Measurements from ENCODE around the gene PDCD1.

The PDCD1 gene

DNA sequence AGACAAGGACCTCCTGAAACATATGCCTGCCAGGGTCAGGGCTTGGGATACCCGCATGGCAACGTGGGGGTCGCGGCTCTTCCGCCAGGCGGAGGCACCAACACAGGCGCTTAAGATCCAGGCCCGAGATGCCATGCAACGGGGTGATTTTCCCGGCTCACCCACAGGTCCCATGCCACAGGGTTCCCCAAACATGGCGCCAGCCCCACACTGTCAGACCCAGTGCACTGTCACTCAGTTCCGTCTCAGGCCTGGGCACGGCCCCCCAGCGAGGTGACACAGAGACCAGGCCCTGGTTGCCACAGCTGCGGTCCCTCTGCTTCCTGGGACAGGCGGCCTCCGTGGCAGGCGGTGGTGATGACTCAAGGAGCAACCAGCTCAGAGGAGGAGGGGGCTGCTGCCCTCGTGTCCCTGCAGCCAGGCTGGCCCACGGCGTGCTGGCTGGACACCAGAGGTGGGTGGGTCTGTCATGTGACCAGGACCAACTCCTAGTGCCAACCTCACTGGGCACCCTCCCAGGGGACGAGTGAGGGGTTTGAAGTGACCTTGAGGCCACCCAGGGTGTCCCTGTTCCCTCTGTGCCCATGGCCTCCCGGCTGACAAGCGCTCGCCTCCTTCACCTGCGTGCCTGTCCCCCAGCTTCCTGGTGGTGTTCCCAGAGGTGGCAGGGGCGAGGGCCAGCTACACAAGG is 4.9 kb downstream of the PDCD1 start:
- Histone ChIP-seq H3K4me2 (ENCODE audit: low read length) (no peak overlapping the region), H4K20me1 (ENCODE audit: control insufficient read depth, insufficient read depth, low read depth, low read length) (no peaks in the 10 kb centered on the region), H3K9me2 (replicated peaks; ENCODE audit: control insufficient read depth, low read length) (no peaks in the 10 kb centered on the region), H3K9me3 (ENCODE audit: control insufficient read depth, insufficient read depth, low read length) (no peaks in the 10 kb centered on the region), H3K36me3 (ENCODE audit: control insufficient read depth, low read length) (no peaks in the 10 kb centered on the region), H3K27me3 (ENCODE audit: control insufficient read depth, low read length) (no peaks in the 10 kb centered on the region), H3F3A (ENCODE audit: control insufficient read depth, insufficient read depth) (no peaks in the 10 kb centered on the region), H3K4me1 (ENCODE audit: control insufficient read depth, low read length) (peaks cover 4% of the 10 kb centered on the region), H3K27ac (ENCODE audit: low read depth, low read length) (no peak overlapping the region), H3K4me3 (ENCODE audit: low read length) (no peak overlapping the region), H3K79me2 (ENCODE audit: control insufficient read depth, low read length) (no peaks in the 10 kb centered on the region)
- TF ChIP-seq, protein P1, sequence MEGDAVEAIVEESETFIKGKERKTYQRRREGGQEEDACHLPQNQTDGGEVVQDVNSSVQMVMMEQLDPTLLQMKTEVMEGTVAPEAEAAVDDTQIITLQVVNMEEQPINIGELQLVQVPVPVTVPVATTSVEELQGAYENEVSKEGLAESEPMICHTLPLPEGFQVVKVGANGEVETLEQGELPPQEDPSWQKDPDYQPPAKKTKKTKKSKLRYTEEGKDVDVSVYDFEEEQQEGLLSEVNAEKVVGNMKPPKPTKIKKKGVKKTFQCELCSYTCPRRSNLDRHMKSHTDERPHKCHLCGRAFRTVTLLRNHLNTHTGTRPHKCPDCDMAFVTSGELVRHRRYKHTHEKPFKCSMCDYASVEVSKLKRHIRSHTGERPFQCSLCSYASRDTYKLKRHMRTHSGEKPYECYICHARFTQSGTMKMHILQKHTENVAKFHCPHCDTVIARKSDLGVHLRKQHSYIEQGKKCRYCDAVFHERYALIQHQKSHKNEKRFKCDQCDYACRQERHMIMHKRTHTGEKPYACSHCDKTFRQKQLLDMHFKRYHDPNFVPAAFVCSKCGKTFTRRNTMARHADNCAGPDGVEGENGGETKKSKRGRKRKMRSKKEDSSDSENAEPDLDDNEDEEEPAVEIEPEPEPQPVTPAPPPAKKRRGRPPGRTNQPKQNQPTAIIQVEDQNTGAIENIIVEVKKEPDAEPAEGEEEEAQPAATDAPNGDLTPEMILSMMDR (IDR thresholded peaks at IDR 0.05; ENCODE audit: low read depth, low read length, poor library complexity, severe bottlenecking): no peak
- TF ChIP-seq EZH2phosphoT487 (IDR thresholded peaks at IDR 0.05; ENCODE audit: borderline replicate concordance, low read length): no peak

DNA sequence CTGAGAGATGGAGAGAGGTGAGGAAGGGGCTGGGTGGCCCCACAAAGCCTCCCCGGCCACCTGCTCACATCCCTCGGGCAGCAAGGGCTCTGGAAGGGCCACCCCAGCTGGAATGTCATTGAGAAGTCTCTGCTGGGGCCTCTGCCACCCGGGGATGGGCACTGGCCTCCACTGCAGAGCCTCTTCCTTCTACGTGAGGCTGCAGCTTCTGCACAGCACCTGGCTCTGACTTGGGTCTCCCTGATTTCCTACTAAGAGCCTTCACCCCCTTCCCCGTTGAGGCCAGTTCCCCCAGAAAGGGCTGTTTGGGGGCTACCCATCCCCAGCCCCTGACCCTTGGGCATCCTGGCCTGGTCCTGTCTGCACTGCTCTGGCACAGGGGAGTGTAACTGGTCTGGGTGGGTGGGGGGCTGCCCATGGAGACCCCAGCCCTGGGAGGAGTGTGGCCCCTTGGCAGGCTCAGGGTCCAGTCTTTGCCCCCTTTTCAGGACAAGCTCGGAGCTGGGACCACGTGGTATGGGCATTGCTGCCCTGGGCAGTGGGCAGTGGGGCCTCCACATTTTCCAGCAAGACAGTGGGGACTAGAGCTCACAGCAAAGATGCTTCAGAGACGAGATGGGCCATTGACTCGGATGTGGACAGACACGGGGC is 5.6 kb downstream of the PDCD1 start:
- H3K4me2 ChIP-seq (ENCODE audit: low read length): no peak overlapping the region
- no peaks in the 10 kb centered on the region for H3K27me3 ChIP-seq (ENCODE audit: control insufficient read depth, low read length)
- H3F3A ChIP-seq (ENCODE audit: control insufficient read depth, insufficient read depth): no peaks in the 10 kb centered on the region
- no peaks in the 10 kb centered on the region for H3K9me3 ChIP-seq (ENCODE audit: control insufficient read depth, insufficient read depth, low read length)
- H3K4me1 ChIP-seq (ENCODE audit: control insufficient read depth, low read length): no peaks in the 10 kb centered on the region
- H3K27ac ChIP-seq (ENCODE audit: low read depth, low read length): no peak overlapping the region
- H4K20me1 ChIP-seq (ENCODE audit: control insufficient read depth, insufficient read depth, low read depth, low read length): no peaks in the 10 kb centered on the region
- H3K9me2 ChIP-seq (replicated peaks; ENCODE audit: control insufficient read depth, low read length): no peaks in the 10 kb centered on the region
- H3K4me3 ChIP-seq (ENCODE audit: low read length): no peak overlapping the region
- H3K36me3 ChIP-seq (ENCODE audit: control insufficient read depth, low read length): no peaks in the 10 kb centered on the region
- TF ChIP-seq, protein P1 (IDR thresholded peaks at IDR 0.05; ENCODE audit: low read depth, low read length, poor library complexity, severe bottlenecking): no peak
- TF ChIP-seq EZH2phosphoT487 (IDR thresholded peaks at IDR 0.05; ENCODE audit: borderline replicate concordance, low read length): no peak
- H3K79me2 ChIP-seq (ENCODE audit: control insufficient read depth, low read length): no peaks in the 10 kb centered on the region

DNA sequence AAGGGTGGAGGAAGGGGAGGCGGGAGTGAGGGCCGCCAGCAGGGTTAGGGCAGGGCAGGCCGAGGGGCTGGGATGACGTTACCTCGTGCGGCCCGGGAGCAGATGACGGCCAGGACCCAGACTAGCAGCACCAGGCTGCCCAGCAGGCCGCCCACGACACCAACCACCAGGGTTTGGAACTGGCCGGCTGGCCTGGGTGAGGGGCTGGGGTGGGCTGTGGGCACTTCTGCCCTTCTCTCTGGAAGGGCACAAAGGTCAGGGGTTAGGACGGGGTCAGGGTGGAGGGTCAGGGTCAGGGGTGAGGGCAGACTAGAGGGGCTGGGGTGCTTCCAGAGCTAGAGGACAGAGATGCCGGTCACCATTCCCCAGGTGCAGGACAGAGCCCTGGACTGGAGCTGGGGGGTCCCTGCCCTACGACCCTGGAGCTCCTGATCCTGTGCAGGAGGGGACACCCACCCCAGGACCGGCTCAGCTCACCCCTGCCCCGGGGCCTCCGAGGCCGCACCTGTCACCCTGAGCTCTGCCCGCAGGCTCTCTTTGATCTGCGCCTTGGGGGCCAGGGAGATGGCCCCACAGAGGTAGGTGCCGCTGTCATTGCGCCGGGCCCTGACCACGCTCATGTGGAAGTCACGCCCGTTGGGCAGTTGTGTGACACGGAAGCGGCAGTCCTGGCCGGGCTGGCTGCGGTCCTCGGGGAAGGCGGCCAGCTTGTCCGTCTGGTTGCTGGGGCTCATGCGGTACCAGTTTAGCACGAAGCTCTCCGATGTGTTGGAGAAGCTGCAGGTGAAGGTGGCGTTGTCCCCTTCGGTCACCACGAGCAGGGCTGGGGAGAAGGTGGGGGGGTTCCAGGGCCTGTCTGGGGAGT is 6.3 kb downstream of the PDCD1 start:
- H3K4me1 ChIP-seq (ENCODE audit: control insufficient read depth, low read length): no peaks in the 10 kb centered on the region
- H3K4me3 ChIP-seq (ENCODE audit: low read length): no peak overlapping the region
- no peaks in the 10 kb centered on the region for H3K79me2 ChIP-seq (ENCODE audit: control insufficient read depth, low read length)
- no peaks in the 10 kb centered on the region for H3K27me3 ChIP-seq (ENCODE audit: control insufficient read depth, low read length)
- no peaks in the 10 kb centered on the region for H4K20me1 ChIP-seq (ENCODE audit: control insufficient read depth, insufficient read depth, low read depth, low read length)
- no peak overlapping the region for H3K4me2 ChIP-seq (ENCODE audit: low read length)
- H3K27ac ChIP-seq (ENCODE audit: low read depth, low read length): no peak overlapping the region
- H3K9me2 ChIP-seq (replicated peaks; ENCODE audit: control insufficient read depth, low read length): no peaks in the 10 kb centered on the region
- H3F3A ChIP-seq (ENCODE audit: control insufficient read depth, insufficient read depth): no peaks in the 10 kb centered on the region
- no peaks in the 10 kb centered on the region for H3K36me3 ChIP-seq (ENCODE audit: control insufficient read depth, low read length)
- no peaks in the 10 kb centered on the region for H3K9me3 ChIP-seq (ENCODE audit: control insufficient read depth, insufficient read depth, low read length)
- TF ChIP-seq, protein P1 (IDR thresholded peaks at IDR 0.05; ENCODE audit: low read depth, low read length, poor library complexity, severe bottlenecking): no peak
- TF ChIP-seq EZH2phosphoT487 (IDR thresholded peaks at IDR 0.05; ENCODE audit: borderline replicate concordance, low read length): no peak
